HG03469 (cell line): ENCODE measurements around the gene SLCO4C1.
"Not testable (repeated sequence)": the region's sequence is repeated elsewhere in the genome, so short reads cannot be mapped to it uniquely, and the experiment has no call there.

Experiments
- ATAC-seq: cut with Tn5 transposase; IDR thresholded peaks from one replicate; pipeline ENCODE4 v1.9.1; 2021; ENCODE audit warnings: mild to moderate bottlenecking, moderate library complexity, moderate number of reproducible peaks; ENCODE audit not compliant: unreplicated experiment

Gene SLCO4C1

GRCh38 chr5:102296178-102296817, at the start of gene SLCO4C1:
TSS of gene SLCO4C1 (minus strand) at chr5:102296284. CDS start at chr5:102296262, 22 bp downstream.
- peak; percentile 99 for ATAC-seq

- no peak for ATAC-seq
Observed at GRCh38 chr5:102341681-102342288, 45.7 kb upstream of the SLCO4C1 start.

DNA sequence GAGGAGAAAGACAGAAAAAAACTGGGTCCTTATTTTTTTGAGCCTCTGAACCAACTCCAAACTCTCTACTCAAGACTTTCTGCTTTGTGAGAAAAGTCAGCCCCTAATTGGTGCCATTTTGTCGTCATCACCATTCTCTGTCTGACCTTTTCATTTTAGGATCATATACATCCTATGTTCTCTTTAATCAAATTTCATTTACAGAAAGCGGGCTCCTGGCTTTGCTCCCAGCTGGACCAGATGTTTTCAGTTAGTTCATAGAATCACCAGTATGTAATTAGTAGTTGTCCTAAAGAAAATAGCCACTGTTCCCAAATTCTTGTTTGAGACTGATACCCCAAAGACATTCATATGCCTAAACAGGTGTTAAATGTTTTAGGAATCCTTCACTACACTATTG, 28.6 kb upstream of the SLCO4C1 start:
- no peak for ATAC-seq

DNA sequence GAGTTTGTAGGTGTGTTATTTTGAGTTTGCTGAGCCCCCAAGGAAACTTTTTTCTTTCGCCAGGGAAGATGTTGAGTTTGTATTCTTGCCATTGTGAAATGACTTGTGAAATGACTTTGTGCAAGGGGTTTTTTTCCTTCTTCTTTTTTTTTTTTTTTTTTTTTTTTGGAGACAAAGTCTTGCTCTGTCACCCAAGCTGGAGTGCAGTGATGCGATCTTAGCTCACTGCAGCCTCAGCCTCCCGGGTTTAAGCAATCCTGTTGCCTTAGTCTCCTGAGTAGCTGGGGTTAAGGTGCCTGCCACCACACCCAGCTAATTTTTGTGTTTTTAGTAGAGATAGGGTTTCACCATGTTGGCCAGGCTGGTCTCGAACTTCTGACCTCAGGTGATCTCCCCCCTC, 22.7 kb upstream of the SLCO4C1 start:
- ATAC-seq = not testable (repeated sequence)

DNA sequence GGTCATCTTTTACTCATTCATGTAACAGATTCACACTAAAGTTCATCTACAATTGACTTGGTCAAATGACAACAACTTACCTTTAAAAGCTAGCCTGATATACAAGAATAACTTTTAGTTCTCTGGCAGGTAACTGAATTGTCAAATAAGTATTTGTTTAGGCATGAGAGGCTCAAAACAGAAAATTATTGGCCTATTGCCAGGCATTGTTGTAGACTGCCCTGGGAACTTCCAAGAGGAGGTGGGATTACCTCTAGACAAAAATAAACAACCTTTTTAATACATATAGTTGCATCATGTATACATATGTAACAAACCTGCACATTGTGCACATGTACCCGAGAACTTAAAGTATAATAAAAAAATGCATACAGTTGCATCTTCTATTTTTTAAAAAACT, 18.2 kb upstream of the SLCO4C1 start:
- ATAC-seq = no peak

- ATAC-seq = no peak
Observed at GRCh38 chr5:102313912-102314311, 17.8 kb upstream of the SLCO4C1 start.

- ATAC-seq = no peak
Observed at GRCh38 chr5:102312586-102313370, 16.7 kb upstream of the SLCO4C1 start.

DNA sequence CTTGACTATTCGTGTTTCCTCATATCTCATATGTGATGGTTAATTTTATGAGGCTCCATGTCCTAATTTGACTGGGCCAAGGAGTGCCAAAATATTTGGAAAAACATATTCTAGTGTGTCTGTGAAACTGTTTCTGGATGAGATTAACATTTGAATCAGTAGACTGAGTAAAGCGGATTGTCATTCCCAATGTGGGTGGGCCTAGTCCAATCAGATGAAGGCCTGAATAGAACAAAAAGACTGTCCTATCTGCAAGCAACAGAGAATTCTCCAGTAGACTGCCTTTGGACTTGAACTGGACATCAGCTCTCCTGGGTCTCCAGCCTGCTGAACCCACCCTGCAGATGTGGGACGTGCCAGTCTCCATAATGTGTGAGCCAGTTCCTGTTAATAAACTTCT, 13.5 kb upstream of the SLCO4C1 start:
- ATAC-seq = no peak

DNA sequence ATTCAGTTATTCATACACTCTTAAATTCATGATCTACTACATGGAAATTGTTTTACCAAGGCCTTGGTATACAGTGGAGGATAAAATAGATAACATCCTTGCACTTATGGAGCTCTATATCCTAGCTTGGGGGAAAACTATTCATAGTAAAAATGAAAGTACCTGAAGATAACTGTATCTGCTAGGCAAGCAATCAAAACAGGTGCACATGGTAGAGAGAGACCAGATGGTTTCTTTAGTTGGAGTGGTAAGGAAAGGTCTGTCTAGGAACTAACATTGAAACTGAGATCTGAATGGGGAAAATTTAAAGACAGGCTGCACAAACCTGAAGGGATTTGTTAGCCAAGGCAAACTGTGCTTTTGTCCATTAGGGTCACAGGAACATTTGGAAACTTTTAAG, 11.1 kb upstream of the SLCO4C1 start:
- ATAC-seq = no peak

DNA sequence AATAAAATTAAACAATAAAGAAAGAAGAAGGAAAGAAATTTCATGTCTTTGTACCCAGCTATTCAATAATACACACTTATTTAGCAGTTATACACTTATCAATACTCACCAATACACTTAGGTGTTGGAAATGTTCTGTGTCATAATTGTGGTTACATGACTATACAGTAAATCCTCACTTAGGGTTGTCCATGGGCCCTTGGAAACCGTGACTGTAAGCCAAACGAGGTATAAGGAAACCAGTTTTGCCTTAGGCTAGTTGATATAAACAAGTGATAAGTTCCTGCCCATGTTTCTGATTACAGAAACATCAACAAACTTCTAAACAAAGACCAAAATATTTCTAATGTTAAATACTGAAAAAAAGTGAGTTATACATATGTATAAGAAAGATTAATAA, 10.0 kb upstream of the SLCO4C1 start:
- no peak for ATAC-seq

DNA sequence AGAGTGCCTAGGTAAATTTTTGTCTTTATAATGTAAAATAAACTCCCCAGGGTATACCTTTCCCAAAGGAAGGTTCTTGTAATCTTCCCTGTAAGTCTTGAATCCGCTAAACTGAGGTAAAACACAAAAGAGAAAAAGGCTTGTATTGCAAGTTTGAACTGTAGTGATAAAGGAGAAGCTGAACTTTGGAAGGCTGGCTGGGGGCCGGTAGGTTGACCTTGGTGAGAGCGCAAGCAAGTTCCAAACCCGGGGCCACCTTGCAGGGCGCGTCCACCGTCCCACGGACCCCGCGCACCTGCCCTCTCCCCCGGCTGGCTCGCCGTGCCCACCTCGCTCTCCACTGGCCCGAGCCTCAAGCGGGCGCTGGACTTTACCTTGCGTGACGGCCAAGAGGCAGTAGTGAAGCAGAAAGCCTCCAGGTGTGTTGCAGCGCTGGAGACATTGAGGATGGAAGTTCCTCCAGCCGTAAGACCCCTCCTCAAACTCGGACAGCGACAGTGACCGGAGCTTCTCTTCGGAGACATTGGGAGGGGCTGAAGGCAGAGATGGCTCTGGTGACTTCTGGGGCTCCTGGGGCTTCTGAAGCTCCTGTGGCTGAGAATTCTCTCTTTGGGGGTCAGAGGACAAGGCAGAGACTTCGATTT, 428 bp downstream of the SLCO4C1 start:
- no peak for ATAC-seq

DNA sequence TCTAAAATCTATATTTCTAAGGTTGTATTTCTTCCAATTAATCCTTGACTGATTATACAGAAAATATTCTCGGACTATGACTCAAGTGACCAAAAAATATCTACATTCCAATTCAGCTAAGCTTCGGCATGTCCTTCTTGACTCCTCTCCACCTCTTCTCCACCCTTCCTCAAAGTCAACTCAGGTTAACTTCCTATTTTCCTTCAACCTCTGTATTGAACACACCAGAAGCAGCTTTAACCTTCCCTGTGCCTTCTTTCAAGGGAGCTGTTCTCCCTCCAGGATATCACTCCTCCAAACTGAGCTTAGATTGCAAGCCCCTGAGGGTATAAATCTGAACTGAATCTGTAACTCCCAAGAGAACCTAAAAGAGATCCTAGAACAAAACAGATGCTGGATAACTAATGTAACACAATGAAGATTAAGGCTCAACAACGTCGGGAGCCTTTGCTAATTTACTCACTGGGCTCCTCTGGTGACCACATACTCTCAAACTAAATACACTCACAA, 1.1 kb downstream of the SLCO4C1 start:
- no peak for ATAC-seq

DNA sequence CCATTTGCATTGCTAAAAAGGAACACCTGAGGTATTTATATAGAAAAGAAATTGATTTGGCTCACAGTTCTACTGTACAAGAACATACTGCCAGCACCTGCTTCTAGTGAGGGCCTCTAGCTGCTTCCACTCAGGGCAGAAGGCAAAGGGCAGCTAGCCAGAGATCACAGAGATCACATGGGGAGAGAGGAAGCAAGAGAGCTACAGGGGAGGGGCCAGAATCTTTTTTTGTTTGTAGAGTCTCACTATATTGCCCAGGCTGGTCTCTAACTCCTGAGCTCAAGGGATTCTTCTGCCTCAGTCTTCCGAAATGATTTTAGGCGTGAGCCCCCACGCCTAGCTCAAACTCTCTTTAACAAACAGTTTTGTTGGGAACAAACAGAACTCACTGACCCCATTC, 6.1 kb downstream of the SLCO4C1 start:
- ATAC-seq = no peak

DNA sequence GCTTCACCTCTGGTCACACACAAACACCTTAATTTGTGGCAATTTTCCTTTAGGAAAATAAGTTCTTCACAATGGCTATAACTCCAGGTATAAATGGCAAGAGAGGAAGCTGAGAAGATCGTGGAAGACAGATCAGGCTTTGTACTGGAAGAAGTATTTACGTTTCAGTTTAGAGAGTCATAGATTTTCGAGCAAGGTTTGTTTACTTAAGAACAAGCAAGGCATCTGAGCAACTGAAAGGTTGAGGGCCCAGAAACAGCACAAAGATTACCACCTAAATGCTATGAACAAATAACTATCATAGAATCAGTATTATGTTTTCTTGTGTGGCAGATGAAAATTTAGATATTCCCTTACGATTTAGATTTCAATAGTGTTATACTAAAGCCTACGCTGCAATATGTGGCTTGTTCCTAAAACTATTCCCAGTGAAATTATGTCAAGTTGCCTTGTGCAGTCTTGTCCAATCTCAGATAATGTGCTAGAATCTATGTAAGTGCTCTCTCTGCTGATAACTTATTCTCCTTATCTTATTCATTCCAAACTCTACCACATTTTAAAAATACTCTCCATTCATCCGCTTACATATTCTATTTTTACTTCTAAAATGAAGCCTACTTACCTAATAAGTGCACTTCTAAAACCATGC, 6.7 kb downstream of the SLCO4C1 start:
- no peak for ATAC-seq

GRCh38 chr5:102288630-102289029, 7.5 kb downstream of the SLCO4C1 start:
- no peak for ATAC-seq

DNA sequence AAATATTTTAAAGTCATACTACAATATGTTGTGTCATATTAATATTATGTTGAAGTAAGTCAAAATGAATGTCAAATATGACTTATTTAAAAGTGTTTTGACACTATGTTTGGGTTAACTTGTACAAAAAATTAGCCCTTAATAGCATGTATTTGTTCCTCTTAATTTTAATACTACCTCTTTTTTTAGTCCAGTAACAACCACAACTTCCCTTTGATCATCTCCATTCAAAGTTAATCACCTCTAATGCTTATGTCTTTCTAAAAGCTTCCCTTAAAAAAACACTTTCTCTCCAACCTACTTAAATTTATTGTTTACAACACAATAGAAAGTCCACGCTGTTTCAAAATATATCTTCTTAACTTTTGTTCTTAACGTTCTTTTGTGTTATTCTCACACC, 9.6 kb downstream of the SLCO4C1 start:
- ATAC-seq = no peak

- peak; percentile 38 for ATAC-seq
Observed at GRCh38 chr5:102283102-102283797, 12.8 kb downstream of the SLCO4C1 start.

DNA sequence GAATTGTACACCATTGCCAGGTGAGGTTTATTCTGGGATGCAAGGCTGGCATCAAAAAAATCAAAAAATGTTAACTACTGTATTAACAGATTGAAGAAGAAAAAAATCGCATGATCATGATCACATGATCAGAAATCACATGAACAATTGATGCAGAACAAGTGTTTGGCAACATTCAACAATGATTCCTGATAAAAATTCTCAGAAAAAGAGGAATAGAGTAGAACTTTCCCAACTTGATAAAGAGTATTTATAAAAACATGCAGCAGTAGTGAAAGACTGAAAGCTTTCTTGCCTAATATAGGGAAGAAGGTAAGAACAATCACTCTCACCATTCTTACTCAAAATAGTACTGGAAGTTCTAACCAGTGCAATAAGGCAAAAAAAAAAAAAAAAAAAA, 16.4 kb downstream of the SLCO4C1 start:
- ATAC-seq = no peak

DNA sequence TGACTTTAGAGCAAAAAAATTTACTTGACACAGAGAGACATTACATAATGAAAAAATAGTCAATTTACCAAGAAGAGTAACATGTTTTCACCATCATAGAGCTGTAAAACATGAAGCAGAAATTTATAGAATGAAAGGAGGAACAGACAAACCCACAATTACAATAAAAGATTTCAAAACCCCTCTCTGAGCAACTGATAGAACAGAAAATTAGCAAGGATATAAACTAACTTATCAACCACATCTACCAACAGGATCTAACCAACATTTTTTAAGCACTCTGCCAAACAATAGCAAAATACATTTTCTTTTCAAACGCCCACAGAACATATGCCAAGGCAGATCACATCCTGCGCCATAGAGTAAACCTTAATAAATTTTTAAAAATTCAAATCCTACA, 17.9 kb downstream of the SLCO4C1 start:
- no peak for ATAC-seq

- ATAC-seq = no peak
Observed at GRCh38 chr5:102277144-102277543, 18.9 kb downstream of the SLCO4C1 start.
